Measurements from ENCODE around the gene TLR4. TPM values are rescaled to one million over a fixed set of nuclear protein-coding genes. Genes with fewer than 3 reads are reported as not detected.

The TLR4 gene
- polyA plus RNA-seq, 1 donor from 2014 or later, result 0.07 TPM

- TF ChIP-seq TAF1 (IDR thresholded peaks at IDR 0.05; ENCODE audit: low read depth) (no peak), EZH2 (IDR thresholded peaks at IDR 0.05; ENCODE audit: borderline replicate concordance, insufficient read depth, low read length, poor library complexity, severe bottlenecking) (no peak), POLR2AphosphoS5 (IDR thresholded peaks at IDR 0.05) (no peak), EP300 (conservative IDR thresholded peaks at IDR 0.05; ENCODE audit: poor library complexity, severe bottlenecking) (no peak), RAD21 (conservative IDR thresholded peaks at IDR 0.05) (no peak), MXI1 (conservative IDR thresholded peaks at IDR 0.05; ENCODE audit: poor library complexity, severe bottlenecking) (no peak), SMC3 (conservative IDR thresholded peaks at IDR 0.05; ENCODE audit: poor library complexity) (no peak), REST (IDR thresholded peaks at IDR 0.05; ENCODE audit: borderline replicate concordance) (no peak)
- TF ChIP-seq, protein P1, sequence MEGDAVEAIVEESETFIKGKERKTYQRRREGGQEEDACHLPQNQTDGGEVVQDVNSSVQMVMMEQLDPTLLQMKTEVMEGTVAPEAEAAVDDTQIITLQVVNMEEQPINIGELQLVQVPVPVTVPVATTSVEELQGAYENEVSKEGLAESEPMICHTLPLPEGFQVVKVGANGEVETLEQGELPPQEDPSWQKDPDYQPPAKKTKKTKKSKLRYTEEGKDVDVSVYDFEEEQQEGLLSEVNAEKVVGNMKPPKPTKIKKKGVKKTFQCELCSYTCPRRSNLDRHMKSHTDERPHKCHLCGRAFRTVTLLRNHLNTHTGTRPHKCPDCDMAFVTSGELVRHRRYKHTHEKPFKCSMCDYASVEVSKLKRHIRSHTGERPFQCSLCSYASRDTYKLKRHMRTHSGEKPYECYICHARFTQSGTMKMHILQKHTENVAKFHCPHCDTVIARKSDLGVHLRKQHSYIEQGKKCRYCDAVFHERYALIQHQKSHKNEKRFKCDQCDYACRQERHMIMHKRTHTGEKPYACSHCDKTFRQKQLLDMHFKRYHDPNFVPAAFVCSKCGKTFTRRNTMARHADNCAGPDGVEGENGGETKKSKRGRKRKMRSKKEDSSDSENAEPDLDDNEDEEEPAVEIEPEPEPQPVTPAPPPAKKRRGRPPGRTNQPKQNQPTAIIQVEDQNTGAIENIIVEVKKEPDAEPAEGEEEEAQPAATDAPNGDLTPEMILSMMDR (IDR thresholded peaks at IDR 0.05; ENCODE audit: poor library complexity, severe bottlenecking), result no peak
- Histone ChIP-seq H3K4me3 (ENCODE audit: low read length) (no peak overlapping the region), H3K36me3 (ENCODE audit: insufficient read depth, low read length) (no peaks in the 10 kb centered on the region), H4K20me1 (ENCODE audit: insufficient read depth) (no peaks in the 10 kb centered on the region), H3K9me2 (ENCODE audit: insufficient read depth, low read length) (no peaks in the 10 kb centered on the region), H3K9ac (ENCODE audit: low read length) (no peak overlapping the region), H3K27ac (ENCODE audit: low read length) (no peak overlapping the region), H3K79me2 (replicated peaks; ENCODE audit: insufficient read depth, low read length) (no peaks in the 10 kb centered on the region), H3K4me2 (ENCODE audit: low read length) (no peak overlapping the region), H2AFZ (ENCODE audit: low read depth, low read length) (no peak overlapping the region), H3K9me3 (ENCODE audit: low read length) (no peaks in the 10 kb centered on the region), H3K27me3 (ENCODE audit: insufficient read depth, low read depth, low read length) (no peaks in the 10 kb centered on the region), H3F3A (ENCODE audit: insufficient read depth, low read length, poor library complexity, severe bottlenecking) (no peaks in the 10 kb centered on the region)
These were observed 394 bp downstream of the TLR4 start for GRCh38 chr9:117704597-117704996.

GRCh38 chr9:117705386-117705785 lies 1.2 kb downstream of the TLR4 start:
- no peaks in the 10 kb centered on the region for H3F3A ChIP-seq (ENCODE audit: insufficient read depth, low read length, poor library complexity, severe bottlenecking)
- no peak overlapping the region for H3K9ac ChIP-seq (ENCODE audit: low read length)
- H3K4me2 ChIP-seq (ENCODE audit: low read length), result no peak overlapping the region
- TF ChIP-seq EZH2 (IDR thresholded peaks at IDR 0.05; ENCODE audit: borderline replicate concordance, insufficient read depth, low read length, poor library complexity, severe bottlenecking) (no peak), RAD21 (conservative IDR thresholded peaks at IDR 0.05) (no peak), SMC3 (conservative IDR thresholded peaks at IDR 0.05; ENCODE audit: poor library complexity) (no peak), EP300 (conservative IDR thresholded peaks at IDR 0.05; ENCODE audit: poor library complexity, severe bottlenecking) (no peak), TAF1 (IDR thresholded peaks at IDR 0.05; ENCODE audit: low read depth) (no peak), REST (IDR thresholded peaks at IDR 0.05; ENCODE audit: borderline replicate concordance) (no peak), MXI1 (conservative IDR thresholded peaks at IDR 0.05; ENCODE audit: poor library complexity, severe bottlenecking) (no peak), POLR2AphosphoS5 (IDR thresholded peaks at IDR 0.05) (no peak)
- TF ChIP-seq, protein P1 (IDR thresholded peaks at IDR 0.05; ENCODE audit: poor library complexity, severe bottlenecking), result no peak
- H3K36me3 ChIP-seq (ENCODE audit: insufficient read depth, low read length), result no peaks in the 10 kb centered on the region
- H3K9me3 ChIP-seq (ENCODE audit: low read length), result no peaks in the 10 kb centered on the region
- no peak overlapping the region for H3K27ac ChIP-seq (ENCODE audit: low read length)
- no peak overlapping the region for H2AFZ ChIP-seq (ENCODE audit: low read depth, low read length)
- no peak overlapping the region for H3K4me3 ChIP-seq (ENCODE audit: low read length)
- no peaks in the 10 kb centered on the region for H3K27me3 ChIP-seq (ENCODE audit: insufficient read depth, low read depth, low read length)
- no peaks in the 10 kb centered on the region for H3K9me2 ChIP-seq (ENCODE audit: insufficient read depth, low read length)
- H4K20me1 ChIP-seq (ENCODE audit: insufficient read depth), result no peaks in the 10 kb centered on the region
- no peaks in the 10 kb centered on the region for H3K79me2 ChIP-seq (replicated peaks; ENCODE audit: insufficient read depth, low read length)

Data from neural cell (in vitro differentiated cells).